Endothelial cell (in vitro differentiated cells): ENCODE data around the gene DLEC1. TPM values are rescaled to one million over a fixed set of nuclear protein-coding genes. Genes with fewer than 3 reads are reported as not detected.
A peak's percentile ranks its signal among the peaks of the same experiment; 100 is the strongest.

ENCODE experiments used
- DNase-seq: peaks from one replicate; pipeline ENCODE4 v3.0.0; 2021; ENCODE audit warnings: low spot score
- H3K27ac Mint-ChIP-seq: one replicate; pipeline ENCODE4 v1.8.0; 2021; ENCODE audit warnings: mixed read lengths, inconsistent platforms; ENCODE audit not compliant: unreplicated experiment
- H3K27me3 Mint-ChIP-seq: one replicate; pipeline ENCODE4 v1.8.0; 2021; ENCODE audit warnings: mild to moderate bottlenecking, moderate library complexity, mixed read lengths, inconsistent platforms; ENCODE audit not compliant: unreplicated experiment
- H3K36me3 Mint-ChIP-seq: one replicate; pipeline ENCODE4 v1.8.0; 2021; ENCODE audit warnings: mild to moderate bottlenecking, low read depth, mixed read lengths, inconsistent platforms; ENCODE audit not compliant: unreplicated experiment
- H3K4me1 Mint-ChIP-seq: one replicate; pipeline ENCODE4 v1.8.0; 2021; ENCODE audit warnings: mild to moderate bottlenecking, mixed read lengths, inconsistent platforms; ENCODE audit not compliant: unreplicated experiment
- H3K4me3 Mint-ChIP-seq: one replicate; pipeline ENCODE4 v1.8.0; 2021; ENCODE audit warnings: mild to moderate bottlenecking, mixed read lengths, inconsistent platforms; ENCODE audit not compliant: unreplicated experiment
- H3K9me3 Mint-ChIP-seq: one replicate; pipeline ENCODE4 v1.8.0; 2021; ENCODE audit warnings: mixed read lengths, inconsistent platforms; ENCODE audit not compliant: unreplicated experiment
- total RNA-seq: library from RNA; stranded (reverse); fragmentation: NEBNext Ultra II Directional; extraction: Animal tissue kit (Norgen Biotek cat#: 25700); gene quantifications from one replicate; pipeline ENCODE4 v1.2.1, GENCODE V29; 2021; ENCODE audit not compliant: unreplicated experiment
- TF ChIP-seq, protein P1 (sequence below): fragments of 200-600 bp; sonication (generic); IDR thresholded peaks from one replicate; pipeline ENCODE4 v1.5.0; 2021; ENCODE audit warnings: antibody characterized with exemption; ENCODE audit not compliant: unreplicated experiment

Gene DLEC1
- total RNA-seq, 1 donor from 2014 or later, result 0.62 TPM

DNA sequence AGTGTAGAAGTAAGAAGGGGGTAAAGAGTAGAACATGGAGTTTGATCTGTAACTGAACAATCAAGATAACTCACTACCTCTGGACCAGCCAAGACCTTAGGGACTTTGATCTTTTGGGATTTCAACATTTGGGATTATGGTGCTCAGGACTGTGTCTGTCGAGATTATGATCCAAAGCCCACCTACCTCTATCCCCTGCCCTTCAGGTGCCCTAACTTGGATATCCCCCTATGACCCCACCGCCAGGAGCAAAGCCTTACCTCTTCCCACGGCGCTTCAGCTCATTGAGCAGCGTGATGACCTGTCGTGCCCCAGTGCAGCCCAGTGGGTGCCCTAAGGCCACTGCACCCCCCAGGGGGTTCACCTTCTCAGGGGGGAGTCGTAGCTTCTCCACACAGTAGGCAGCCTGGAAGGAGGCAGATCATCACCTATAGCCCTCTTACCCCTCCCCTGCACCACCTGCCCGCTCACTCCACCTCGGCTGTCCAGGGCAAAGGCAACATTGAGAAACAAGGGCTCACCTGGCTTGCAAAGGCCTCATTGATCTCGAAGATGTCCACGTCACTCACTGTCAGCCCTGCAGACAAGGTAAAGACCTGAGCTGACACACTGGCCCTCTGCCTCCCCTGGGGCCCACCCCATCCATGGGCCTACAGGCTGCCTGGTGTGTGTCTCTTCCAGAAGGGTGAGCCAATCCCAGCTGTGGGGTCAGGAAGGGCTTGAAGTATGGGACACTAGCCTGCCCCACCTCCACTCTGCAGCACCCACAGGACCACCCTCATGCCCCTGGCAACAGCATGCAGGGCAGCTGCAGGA, 86.5 kb downstream of the DLEC1 start:
- Mint-ChIP-seq H3K4me3 (no peak overlapping the region), H3K36me3 (peaks cover 45% of the 10 kb centered on the region)
- DNase-seq, result no peak

DNA sequence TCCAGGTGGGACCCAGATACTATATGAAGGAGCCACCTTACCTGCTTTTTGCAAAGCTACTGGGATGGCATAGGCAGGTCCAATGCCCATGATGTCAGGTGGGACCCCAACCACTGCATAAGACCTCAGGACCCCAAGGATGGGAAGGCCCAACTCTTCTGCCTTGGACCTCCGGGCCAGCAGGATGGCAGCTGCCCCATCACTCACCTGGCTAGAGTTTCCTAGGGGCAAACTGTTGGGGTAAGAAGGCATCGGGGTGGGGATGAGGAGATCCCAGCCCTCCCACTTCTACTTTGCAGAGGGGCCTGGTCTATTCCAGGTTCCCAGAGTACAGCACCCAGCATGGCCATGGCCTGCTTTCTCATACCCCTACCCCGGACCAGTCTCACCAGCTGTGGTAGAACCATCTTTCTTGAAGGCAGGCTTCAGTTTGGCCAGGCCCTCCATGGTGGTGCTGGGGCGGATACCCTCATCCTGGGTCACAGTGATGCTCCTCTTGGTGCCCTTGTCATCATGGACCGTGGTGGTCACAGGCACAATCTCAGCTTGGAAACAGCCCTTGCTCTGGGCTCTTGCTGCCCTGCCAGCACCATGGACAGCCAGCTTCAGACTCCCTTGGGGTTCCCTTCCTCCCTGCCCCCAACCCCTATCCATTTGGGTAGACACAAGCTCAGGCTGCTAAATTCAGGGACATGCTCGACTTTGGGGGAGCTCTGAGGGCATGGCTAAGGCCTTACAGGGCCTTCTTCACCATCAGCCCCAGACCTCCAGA, 87.3 kb downstream of the DLEC1 start:
- Mint-ChIP-seq H3K9me3 (no peaks in the 10 kb centered on the region), H3K36me3 (peaks cover 40% of the 10 kb centered on the region), H3K4me1 (no peaks in the 10 kb centered on the region), H3K27me3 (peaks cover 4% of the 10 kb centered on the region), H3K27ac (no peak overlapping the region), H3K4me3 (no peak overlapping the region)
- TF ChIP-seq, protein P1, sequence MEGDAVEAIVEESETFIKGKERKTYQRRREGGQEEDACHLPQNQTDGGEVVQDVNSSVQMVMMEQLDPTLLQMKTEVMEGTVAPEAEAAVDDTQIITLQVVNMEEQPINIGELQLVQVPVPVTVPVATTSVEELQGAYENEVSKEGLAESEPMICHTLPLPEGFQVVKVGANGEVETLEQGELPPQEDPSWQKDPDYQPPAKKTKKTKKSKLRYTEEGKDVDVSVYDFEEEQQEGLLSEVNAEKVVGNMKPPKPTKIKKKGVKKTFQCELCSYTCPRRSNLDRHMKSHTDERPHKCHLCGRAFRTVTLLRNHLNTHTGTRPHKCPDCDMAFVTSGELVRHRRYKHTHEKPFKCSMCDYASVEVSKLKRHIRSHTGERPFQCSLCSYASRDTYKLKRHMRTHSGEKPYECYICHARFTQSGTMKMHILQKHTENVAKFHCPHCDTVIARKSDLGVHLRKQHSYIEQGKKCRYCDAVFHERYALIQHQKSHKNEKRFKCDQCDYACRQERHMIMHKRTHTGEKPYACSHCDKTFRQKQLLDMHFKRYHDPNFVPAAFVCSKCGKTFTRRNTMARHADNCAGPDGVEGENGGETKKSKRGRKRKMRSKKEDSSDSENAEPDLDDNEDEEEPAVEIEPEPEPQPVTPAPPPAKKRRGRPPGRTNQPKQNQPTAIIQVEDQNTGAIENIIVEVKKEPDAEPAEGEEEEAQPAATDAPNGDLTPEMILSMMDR, result no peak
- DNase-seq, result no peak

More for the DNA sequence above, 86.5 kb downstream of the DLEC1 start:
- H3K27ac Mint-ChIP-seq, result no peak overlapping the region
- TF ChIP-seq, protein P1, result no peak
- H3K9me3 Mint-ChIP-seq, result no peaks in the 10 kb centered on the region
- peaks cover 4% of the 10 kb centered on the region for H3K27me3 Mint-ChIP-seq
- H3K4me1 Mint-ChIP-seq, result no peaks in the 10 kb centered on the region

DNA sequence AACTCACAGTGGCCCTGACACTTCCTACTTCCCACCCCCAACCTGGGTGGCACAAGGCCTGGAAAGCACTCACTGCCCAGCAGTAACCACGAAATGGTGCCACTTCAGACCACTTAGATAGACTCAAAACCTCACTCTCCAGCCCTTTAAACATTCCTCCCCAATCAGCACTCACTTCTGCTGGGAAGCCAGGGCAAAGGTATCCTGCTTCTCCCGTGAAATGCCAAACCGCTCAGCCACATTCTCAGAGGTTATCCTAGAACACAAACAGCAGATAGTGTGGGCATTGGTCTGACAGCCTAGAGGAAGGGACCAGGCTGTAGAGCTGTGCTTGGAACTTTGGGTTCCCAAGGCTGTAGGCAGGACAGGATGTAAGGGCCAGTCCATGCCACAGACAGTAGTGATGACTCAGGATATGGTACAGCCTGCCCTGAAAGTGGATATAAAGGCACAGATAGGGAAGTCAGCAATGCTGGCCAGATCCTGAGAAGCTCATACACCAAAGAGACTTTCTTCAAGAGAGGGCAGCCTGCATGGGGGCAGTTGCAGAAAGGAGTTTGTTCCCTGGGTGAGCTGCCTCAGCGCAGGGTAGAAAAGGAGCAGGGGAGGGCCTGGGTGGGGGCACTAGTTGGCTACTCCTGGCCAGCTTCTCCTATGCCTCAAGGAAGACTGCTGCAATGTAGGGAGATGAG, 88.7 kb downstream of the DLEC1 start:
- TF ChIP-seq, protein P1, result no peak
- Mint-ChIP-seq H3K4me1 (no peaks in the 10 kb centered on the region), H3K9me3 (no peaks in the 10 kb centered on the region), H3K27ac (no peak overlapping the region), H3K27me3 (peaks cover 4% of the 10 kb centered on the region), H3K36me3 (peaks cover 38% of the 10 kb centered on the region), H3K4me3 (peak overlapping the region; percentile 11)
- DNase-seq, result no peak

DNA sequence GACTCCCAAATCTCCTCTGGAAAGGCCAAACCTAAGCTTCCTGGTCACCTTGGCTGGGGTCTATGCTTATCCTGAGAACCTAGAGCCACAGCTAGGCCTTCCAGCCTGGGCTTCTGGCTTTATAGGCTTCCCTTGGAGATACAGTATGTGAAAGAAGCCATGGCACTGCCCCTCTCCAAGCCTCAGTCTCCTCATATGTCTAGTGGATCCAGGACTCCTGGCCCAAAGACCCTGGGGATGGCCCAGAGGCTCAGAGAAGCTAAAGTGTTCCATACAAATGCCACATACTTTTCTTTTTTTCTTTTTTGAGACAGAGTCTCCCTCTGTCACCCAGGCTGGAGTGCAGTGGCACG, 89.3 kb downstream of the DLEC1 start:
- Mint-ChIP-seq H3K36me3 (peaks cover 38% of the 10 kb centered on the region), H3K9me3 (no peaks in the 10 kb centered on the region), H3K4me1 (no peaks in the 10 kb centered on the region), H3K27me3 (peaks cover 4% of the 10 kb centered on the region), H3K27ac (no peak overlapping the region), H3K4me3 (no peak overlapping the region)
- TF ChIP-seq, protein P1, result no peak
- DNase-seq, result no peak
